Chondrocyte (in vitro differentiated cells): ENCODE data around the gene POLR2E. TPM values are rescaled to one million over a fixed set of nuclear protein-coding genes. Genes with fewer than 3 reads are reported as not detected.

Source experiments
- DNase-seq: peaks from one replicate; pipeline ENCODE4 v3.0.0; 2021; ENCODE audit warnings: mixed read lengths, low spot score
- H3K27ac Mint-ChIP-seq: one replicate; pipeline ENCODE4 v1.8.0; 2021; ENCODE audit warnings: mild to moderate bottlenecking, moderate library complexity, mixed read lengths; ENCODE audit not compliant: unreplicated experiment
- H3K27me3 Mint-ChIP-seq: 2 replicates; pipeline ENCODE4 v1.8.0; 2021; ENCODE audit warnings: low read depth, mixed read lengths
- H3K36me3 Mint-ChIP-seq: 2 replicates; pipeline ENCODE4 v1.8.0; 2021; ENCODE audit warnings: low read depth, mixed read lengths
- H3K4me1 Mint-ChIP-seq: 2 replicates; pipeline ENCODE4 v1.8.0; 2021; ENCODE audit warnings: low read depth, mild to moderate bottlenecking, mixed read lengths
- H3K4me3 Mint-ChIP-seq: one replicate; pipeline ENCODE4 v1.8.0; 2021; ENCODE audit warnings: mild to moderate bottlenecking, moderate library complexity, mixed read lengths; ENCODE audit not compliant: unreplicated experiment
- H3K9me3 Mint-ChIP-seq: 2 replicates; pipeline ENCODE4 v1.8.0; 2021; ENCODE audit warnings: low read depth, mixed read lengths
- total RNA-seq: library from RNA; stranded (reverse); gene quantifications from 3 replicates; pipeline ENCODE4 v1.2.1, GENCODE V29; 2021
- TF ChIP-seq, protein P1 (sequence below): fragments of 200-600 bp; sonication (generic); IDR thresholded peaks from 2 replicates; pipeline ENCODE4 v1.5.0; 2021; ENCODE audit warnings: antibody characterized with exemption, mild to moderate bottlenecking, moderate library complexity

POLR2E gene
- total RNA-seq, 1 donor from 2014 or later, result 119 TPM

- Mint-ChIP-seq H3K9me3 (no peaks in the 10 kb centered on the region), H3K4me1 (peaks cover 25% of the 10 kb centered on the region), H3K27ac (no peak overlapping the region), H3K27me3 (no peaks in the 10 kb centered on the region), H3K36me3 (peaks cover 1% of the 10 kb centered on the region), H3K4me3 (no peak overlapping the region)
- TF ChIP-seq, protein P1, sequence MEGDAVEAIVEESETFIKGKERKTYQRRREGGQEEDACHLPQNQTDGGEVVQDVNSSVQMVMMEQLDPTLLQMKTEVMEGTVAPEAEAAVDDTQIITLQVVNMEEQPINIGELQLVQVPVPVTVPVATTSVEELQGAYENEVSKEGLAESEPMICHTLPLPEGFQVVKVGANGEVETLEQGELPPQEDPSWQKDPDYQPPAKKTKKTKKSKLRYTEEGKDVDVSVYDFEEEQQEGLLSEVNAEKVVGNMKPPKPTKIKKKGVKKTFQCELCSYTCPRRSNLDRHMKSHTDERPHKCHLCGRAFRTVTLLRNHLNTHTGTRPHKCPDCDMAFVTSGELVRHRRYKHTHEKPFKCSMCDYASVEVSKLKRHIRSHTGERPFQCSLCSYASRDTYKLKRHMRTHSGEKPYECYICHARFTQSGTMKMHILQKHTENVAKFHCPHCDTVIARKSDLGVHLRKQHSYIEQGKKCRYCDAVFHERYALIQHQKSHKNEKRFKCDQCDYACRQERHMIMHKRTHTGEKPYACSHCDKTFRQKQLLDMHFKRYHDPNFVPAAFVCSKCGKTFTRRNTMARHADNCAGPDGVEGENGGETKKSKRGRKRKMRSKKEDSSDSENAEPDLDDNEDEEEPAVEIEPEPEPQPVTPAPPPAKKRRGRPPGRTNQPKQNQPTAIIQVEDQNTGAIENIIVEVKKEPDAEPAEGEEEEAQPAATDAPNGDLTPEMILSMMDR, result no peak
- DNase-seq, result no peak
Measured at GRCh38 chr19:1109032-1109551, 13.9 kb upstream of the POLR2E start.

DNA sequence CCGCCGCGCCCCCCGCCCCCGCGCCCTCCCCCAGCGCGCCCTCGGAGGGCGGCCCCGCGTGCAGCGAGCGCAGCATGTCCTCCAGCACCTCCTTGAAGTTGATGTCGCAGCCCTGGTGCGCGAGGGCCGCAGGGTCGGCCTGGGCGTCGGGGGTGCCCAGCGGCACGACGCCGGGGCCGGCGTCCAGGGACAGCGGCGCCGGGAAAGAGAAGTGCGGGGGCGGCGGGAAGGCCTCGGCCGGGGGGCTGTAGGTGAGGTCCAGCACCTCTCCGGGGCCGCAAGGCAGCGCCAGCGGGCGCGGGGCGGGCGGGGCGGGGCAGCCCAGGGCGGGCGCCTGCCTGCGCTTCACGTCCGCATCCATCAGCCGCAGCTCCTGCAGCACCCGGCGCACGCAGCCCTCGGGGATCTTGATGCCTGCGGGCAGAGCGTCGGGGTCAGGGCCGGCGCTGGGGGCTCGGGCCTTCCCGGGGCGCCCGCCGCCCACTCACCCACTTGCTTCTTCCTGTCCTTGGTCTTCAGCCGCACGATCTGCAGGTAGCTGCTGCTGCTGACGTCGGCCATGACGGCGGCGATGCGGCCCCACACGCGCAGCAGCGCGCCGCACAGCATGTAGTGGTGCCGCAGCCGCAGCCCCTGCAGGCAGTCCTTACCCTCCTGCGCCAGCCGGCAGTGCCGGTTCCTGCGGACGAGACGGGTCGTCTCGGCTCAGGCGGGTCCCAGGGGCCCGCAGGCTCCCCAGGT is 13.3 kb upstream of the POLR2E start:
- DNase-seq, result no peak
- Mint-ChIP-seq H3K4me1 (peaks cover 21% of the 10 kb centered on the region), H3K4me3 (no peak overlapping the region), H3K36me3 (peaks cover 1% of the 10 kb centered on the region), H3K9me3 (no peaks in the 10 kb centered on the region), H3K27ac (no peak overlapping the region), H3K27me3 (no peaks in the 10 kb centered on the region)
- TF ChIP-seq, protein P1, result no peak

GRCh38 chr19:1107661-1108261 is 12.6 kb upstream of the POLR2E start:
- Mint-ChIP-seq H3K9me3 (no peaks in the 10 kb centered on the region), H3K27me3 (no peaks in the 10 kb centered on the region), H3K4me3 (no peak overlapping the region), H3K4me1 (peaks cover 27% of the 10 kb centered on the region), H3K36me3 (peaks cover 1% of the 10 kb centered on the region), H3K27ac (no peak overlapping the region)
- TF ChIP-seq, protein P1, result no peak
- DNase-seq, result no peak

GRCh38 chr19:1106841-1107660 is 11.9 kb upstream of the POLR2E start:
- Mint-ChIP-seq H3K9me3 (no peaks in the 10 kb centered on the region), H3K27me3 (no peaks in the 10 kb centered on the region), H3K4me3 (peak overlapping the region; percentile 4), H3K27ac (peak overlapping the region; percentile 59), H3K36me3 (peaks cover 1% of the 10 kb centered on the region), H3K4me1 (peaks cover 35% of the 10 kb centered on the region)
- TF ChIP-seq, protein P1, result peak; percentile 40
- no peak for DNase-seq
